K562 (cell line): ENCODE data around the gene USP6. TPM values are rescaled to one million over a fixed set of nuclear protein-coding genes. Genes with fewer than 3 reads are reported as not detected.

Experiments
- ATAC-seq: fragments of 200-7000 bp; cut with Tn5 transposase; 3 replicates; pipeline ENCODE4 v1.9.1; 2020; ENCODE audit warnings: moderate library complexity
- BruUV-seq: library from RNA; stranded (reverse); fragments of 400-500 nt; replicated peaks from 2 replicates; lab custom pipeline; 2021; lab: Mats Ljungman, UMichigan
- CTCF ChIA-PET: fragments of 300-600 bp; formaldehyde crosslinking; extraction: SDS; loops from one replicate; lab custom pipeline; 2021; ENCODE audit warnings: low intra/inter-chr PET ratio; lab: Yijun Ruan, JAX
- POLR2A ChIA-PET: fragments of 300-600, 350-650 bp; sonication (Branson Sonifier 250); formaldehyde crosslinking; extraction: SDS; loops from one replicate; lab custom pipeline; 2021; ENCODE audit warnings: antibody characterized with exemption, inconsistent platforms; lab: Yijun Ruan, JAX
- DNase-seq, 4 experiments: peaks; one replicate each; pipeline versions ENCODE4 v3.0.0 to v3.0.0-alpha.2; 2011 to 2018; ENCODE audit warnings: low spot score in 3 of 4, mixed read lengths in 3 of 4; ENCODE audit errors: extremely low read depth in 1 of 4
- FAIRE-seq: peaks from 2 replicates; lab custom pipeline; 2011; peaks lifted over from hg19 to GRCh38; lab: Jason Lieb, UNC
- H2AFZ ChIP-seq: 2 replicates; pipeline ENCODE4 v1.6.0; 2011; ENCODE audit warnings: low read depth, low read length, control low read depth, inconsistent platforms
- H3K27ac ChIP-seq: fragments of 200-600 bp; 3 replicates; pipeline ENCODE4 v1.8.0; 2011; ENCODE audit warnings: low read depth, mild to moderate bottlenecking, control low read depth, inconsistent platforms, low read length, moderate library complexity, mixed read lengths; ENCODE audit errors: extremely low read depth
- H3K27me3 ChIP-seq, 2 experiments: fragments of 300-600 bp in 1 of 2; 2 replicates in 1 of 2; 3 replicates in 1 of 2; pipeline versions ENCODE4 v1.6.0 to v1.8.0; 2011; ENCODE audit warnings: inconsistent platforms in 2 of 2, low read length in 2 of 2, mild to moderate bottlenecking in 1 of 2, mixed read lengths in 1 of 2, moderate library complexity in 1 of 2; ENCODE audit not compliant: control insufficient read depth in 2 of 2, insufficient read depth in 2 of 2
- H3K36me3 ChIP-seq: fragments of 300-600 bp; 3 replicates; pipeline ENCODE4 v1.8.0; 2011; ENCODE audit warnings: mild to moderate bottlenecking, low read length, inconsistent platforms; ENCODE audit not compliant: control insufficient read depth, insufficient read depth
- H3K4me1 ChIP-seq, 2 experiments: fragments of 200-600 bp in 1 of 2; replicated peaks in 1 of 2; 2 replicates in 1 of 2; 3 replicates in 1 of 2; pipeline versions ENCODE4 v1.5.1 to v1.8.0; 2011; ENCODE audit warnings: inconsistent platforms in 2 of 2, low read length in 2 of 2, mild to moderate bottlenecking in 1 of 2, mixed read lengths in 1 of 2, moderate library complexity in 1 of 2; ENCODE audit not compliant: control insufficient read depth in 2 of 2, insufficient read depth in 2 of 2
- H3K4me2 ChIP-seq: 2 replicates; pipeline ENCODE4 v1.6.1; 2011; ENCODE audit warnings: low read length, control low read depth, inconsistent platforms, mixed read lengths; ENCODE audit not compliant: insufficient read depth
- H3K4me3 ChIP-seq: fragments of 200-600 bp; sonication (generic), shearing (Covaris generic); 2 replicates; pipeline ENCODE4 v1.5.1; 2016; ENCODE audit warnings: control low read depth, inconsistent platforms
- H3K79me2 ChIP-seq: fragments of 200-600 bp; 3 replicates; pipeline ENCODE4 v1.8.0; 2011; ENCODE audit warnings: low read length, inconsistent platforms; ENCODE audit not compliant: control insufficient read depth, insufficient read depth
- H3K9ac ChIP-seq, 2 experiments: 2 replicates each; pipeline versions ENCODE4 v1.6.0 to v1.6.1; 2011; ENCODE audit warnings: low read depth in 2 of 2, low read length in 2 of 2, control low read depth in 1 of 2, inconsistent platforms in 1 of 2, mild to moderate bottlenecking in 1 of 2, mixed read lengths in 1 of 2; ENCODE audit not compliant: insufficient read depth in 1 of 2
- H3K9me1 ChIP-seq: one replicate; pipeline ENCODE4 v1.6.0; 2011; ENCODE audit warnings: inconsistent platforms, mild to moderate bottlenecking, low read length, moderate library complexity; ENCODE audit not compliant: control insufficient read depth, insufficient read depth
- H3K9me3 ChIP-seq: replicated peaks from 2 replicates; pipeline ENCODE4 v1.5.1; 2011; ENCODE audit warnings: low read depth, low read length, inconsistent platforms; ENCODE audit not compliant: control insufficient read depth, insufficient read depth
- H4K20me1 ChIP-seq: replicated peaks from 2 replicates; pipeline ENCODE4 v1.6.1; 2011; ENCODE audit warnings: low read length, inconsistent platforms, mixed read lengths; ENCODE audit not compliant: control insufficient read depth, insufficient read depth
- E2F6 ChIP-seq, 2 experiments: IDR thresholded peaks; 2 replicates each; pipeline ENCODE4 v1.6.1; 2011; ENCODE audit warnings: borderline replicate concordance in 1 of 2, control low read depth in 1 of 2, low read depth in 1 of 2, low read length in 1 of 2, mild to moderate bottlenecking in 1 of 2, mixed read lengths in 1 of 2, moderate library complexity in 1 of 2; ENCODE audit not compliant: insufficient read depth in 1 of 2, insufficient read length in 1 of 2, poor library complexity in 1 of 2, severe bottlenecking in 1 of 2; ENCODE audit errors: extremely low read depth in 1 of 2
- EGR1 ChIP-seq: fragments of 450-650 bp; conservative IDR thresholded peaks from 2 replicates; pipeline ENCODE4 v1.6.1; 2017; ENCODE audit warnings: mild to moderate bottlenecking
- FIP1L1 ChIP-seq: fragments of 200-400 bp; formaldehyde crosslinking; IDR thresholded peaks from 2 replicates; pipeline ENCODE4 v1.6.1; 2018; ENCODE audit warnings: mild to moderate bottlenecking, low read depth, low read length; ENCODE audit not compliant: poor library complexity, severe bottlenecking
- MAX ChIP-seq: sonication (generic); formaldehyde crosslinking; IDR thresholded peaks from 2 replicates; pipeline ENCODE4 v1.9.0; 2022; ENCODE audit warnings: mild to moderate bottlenecking, missing genetic modification reagents
- RCOR1 ChIP-seq, 2 experiments: IDR thresholded peaks; 2 replicates each; pipeline ENCODE4 v1.6.1; 2012; ENCODE audit warnings: low read depth in 2 of 2, low read length in 2 of 2, borderline replicate concordance in 1 of 2, improper control_type of control experiment in 1 of 2
- SPI1 ChIP-seq: IDR thresholded peaks from 2 replicates; pipeline ENCODE4 v1.6.1; 2011; ENCODE audit warnings: low read depth, low read length, control low read depth, borderline replicate concordance
- SRSF1 ChIP-seq: fragments of 200-400 bp; formaldehyde crosslinking; IDR thresholded peaks from 2 replicates; pipeline ENCODE4 v1.6.1; 2017; ENCODE audit warnings: mild to moderate bottlenecking, low read depth, low read length, moderate library complexity
- TSC22D4 ChIP-seq: fragments of 450-650 bp; IDR thresholded peaks from 2 replicates; pipeline ENCODE4 v1.6.1; 2016; ENCODE audit warnings: missing genetic modification characterization, missing biosample characterization, control low read depth
- USF1 ChIP-seq: sonication (generic); formaldehyde crosslinking; IDR thresholded peaks from 2 replicates; pipeline ENCODE4 v1.9.0; 2022; ENCODE audit warnings: mild to moderate bottlenecking, missing genetic modification reagents
- YY1 ChIP-seq, 3 experiments: IDR thresholded peaks; 2 replicates each; pipeline ENCODE4 v1.6.1; 2011; ENCODE audit warnings: low read length in 2 of 3, mild to moderate bottlenecking in 2 of 3, moderate library complexity in 2 of 3, borderline replicate concordance in 1 of 3, control low read depth in 1 of 3, low read depth in 1 of 3; ENCODE audit not compliant: insufficient read depth in 3 of 3, insufficient replicate concordance in 2 of 3, control insufficient read depth in 1 of 3, insufficient read length in 1 of 3; ENCODE audit errors: extremely low read depth in 1 of 3
- ZBTB5 ChIP-seq: fragments of 450-650 bp; IDR thresholded peaks from 2 replicates; pipeline ENCODE4 v1.6.1; 2017; ENCODE audit warnings: antibody characterized with exemption
- ZNF143 ChIP-seq: sonication (generic); formaldehyde crosslinking; IDR thresholded peaks from 2 replicates; pipeline ENCODE4 v1.9.0; 2022; ENCODE audit warnings: mild to moderate bottlenecking, missing genetic modification reagents
- WGBS: fragments of 100-300 bp; shearing (Covaris generic); methylation state at CpG from one replicate; pipeline ENCODE4 v1.1.6; 2016; ENCODE audit warnings: low coverage, mixed read lengths; ENCODE audit not compliant: insufficient coverage; ENCODE audit errors: missing lambda C conversion rate; 5-methylcytosine and 5-hydroxymethylcytosine counted together
- in situ Hi-C: fragments of 300-500 bp; cut with MboI; formaldehyde crosslinking; loops from 4 replicates; pipeline ENCODE4 v1.15.0; 2018; ENCODE audit warnings: inconsistent platforms, mixed read lengths
- intact Hi-C: fragments of 100-400 bp; cut with micrococcal nuclease; formaldehyde crosslinking; loops from 2 replicates; pipeline ENCODE4 v1.14.2; 2022
- polyA plus RNA-seq, 8 experiments: library from polyadenylated mRNA; depleted of rRNA in 4 of 8; stranded (reverse) in 5 of 8; unstranded in 3 of 8; fragments of >200 nt; fragmentation: Nextera tagmentation in 2 of 8; fragmentation: Illumina TruSeq in 1 of 8; extraction: Ambion mirVana in 2 of 8; extraction: Trizol in 1 of 8; gene quantifications; 2 replicates each; pipeline versions ENCODE4 v1.2.1 to v1.2.3, GENCODE V29; 2011 to 2014; ENCODE audit warnings: inconsistent platforms in 1 of 8, missing spikeins in 1 of 8
- total RNA-seq, 7 experiments: library from RNA; depleted of rRNA in 6 of 7; stranded (reverse); fragments of >200 nt in 6 of 7; fragmentation: Illumina TruSeq in 2 of 7; extraction: Trizol in 2 of 7; gene quantifications; 2 replicates each; pipeline versions ENCODE4 v1.2.1 to v1.2.3, GENCODE V29; 2011 to 2021; ENCODE audit warnings: low replicate concordance in 1 of 7

USP6 gene
- total and polyA plus RNA-seq, 9 of the 15 experiments (the other 6 are each of a cell fraction or from before 2014, with no cell fraction given) = 0.01 to 0.09 (median 0.04) TPM; not detected in 4

DNA sequence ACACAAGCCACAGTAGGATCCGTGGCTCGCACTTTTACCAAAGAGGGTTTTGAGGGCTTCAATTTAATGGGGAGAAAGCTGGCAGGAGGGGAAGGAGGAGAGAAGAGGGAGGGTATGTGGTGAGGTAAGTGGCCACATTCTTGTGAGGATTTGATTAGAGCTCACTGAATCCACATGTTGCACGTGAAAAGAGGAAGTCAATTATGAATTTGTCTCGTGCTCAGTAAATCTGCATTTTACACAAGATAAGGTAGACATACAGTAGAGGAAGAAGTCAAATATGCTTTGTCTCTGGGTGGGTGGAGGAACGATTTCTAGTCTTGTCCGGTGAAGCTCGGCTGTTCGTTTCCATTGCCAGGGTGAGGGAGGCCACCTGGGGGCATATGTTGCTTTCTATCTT lies 5.0 kb upstream of the USP6 start (continued):
- TF ChIP-seq E2F6 (IDR thresholded peaks at IDR 0.05; ENCODE audit: borderline replicate concordance in 1 of 2, extremely low read depth in 1 of 2, insufficient read depth in 1 of 2, insufficient read length in 1 of 2, low read depth in 1 of 2, low read length in 1 of 2, poor library complexity in 1 of 2, severe bottlenecking in 1 of 2) (peak in 1 of 2 experiments; percentile 35), SRSF1 (no peak), SPI1 (peak; percentile 98)

DNA sequence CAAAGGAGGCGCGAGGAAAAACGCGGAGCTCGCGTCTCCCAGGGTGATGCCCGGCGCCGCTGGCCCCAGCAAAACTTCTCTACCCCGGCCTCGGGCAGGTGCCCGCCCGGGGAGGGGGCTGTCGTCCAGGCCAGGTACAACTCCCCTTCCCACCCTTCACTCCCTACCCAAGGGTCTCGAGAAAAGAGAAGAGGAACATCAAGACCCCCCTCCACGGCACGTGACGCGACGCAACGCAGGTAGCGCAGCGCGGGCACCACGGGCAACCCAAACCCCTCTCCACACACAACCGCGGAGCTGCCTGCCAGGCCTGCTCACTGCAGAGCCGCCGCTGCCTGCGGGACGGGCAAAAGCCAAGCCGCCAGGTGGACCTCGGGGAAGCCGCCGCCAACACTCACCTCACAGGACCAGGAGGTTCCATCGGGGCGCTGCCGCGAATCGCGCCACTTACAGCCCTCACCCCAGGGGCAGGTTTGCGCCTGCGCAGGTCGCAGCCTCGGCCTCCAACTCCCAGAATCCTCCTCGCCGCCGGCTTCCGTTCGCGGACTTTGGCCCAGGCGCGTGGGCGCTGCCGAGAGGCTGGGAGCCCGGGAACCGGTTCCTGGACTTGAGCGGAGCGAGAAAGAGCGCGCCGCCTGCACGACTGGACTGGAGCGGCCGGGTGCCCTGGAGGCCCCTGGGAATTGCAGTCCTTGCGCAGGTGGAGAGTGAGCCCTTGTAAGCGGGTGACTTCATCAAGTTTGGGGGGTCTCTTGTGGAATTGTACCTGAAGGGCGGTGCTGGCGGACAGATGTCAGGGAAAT lies 4.2 kb upstream of the USP6 start, which contains the start of gene ZNF232:
ZNF232 (minus strand) TSS at position 477 of the 803 bp plus-strand sequence; CDS start at position 421, 56 bp downstream.
- Histone ChIP-seq H4K20me1 (no peaks in the 10 kb centered on the region), H3K79me2 (peaks cover 25% of the 10 kb centered on the region), H3K36me3 (peaks cover 38% of the 10 kb centered on the region), H3K9me3 (no peaks in the 10 kb centered on the region), H3K4me1 (peaks cover 4 to 10% of the 10 kb centered on the region in 2 experiments; a peak in 4 of 5 replicates), H3K4me3 (peak within 1 kb of the TSS; percentile 65), H3K27me3 (no peaks in the 10 kb centered on the region), H3K27ac (peak within 1 kb of the TSS; percentile 95), H3K4me2 (peak within 1 kb of the TSS; percentile 95), H3K9ac (peak within 1 kb of the TSS; percentile 94 to 96), H3K9me1 (no peaks in the 10 kb centered on the region), H2AFZ (peak within 1 kb of the TSS; percentile 91)
- POLR2A ChIA-PET = interaction anchor here (0.6 to 1.5 kb wide), 3 partner anchors 10 to 243 kb away, joined by 3 to 4 read pairs (median 3); no protein-coding TSS in a partner anchor
- in situ Hi-C loops (no loop called here), intact Hi-C loops (no loop called here)
- BruUV-seq = no TSS peak
- peak; percentile 89 to 94 (median 92) for DNase-seq
- WGBS = 0% methylated on average over 19 of the region's 69 CpGs
- peak; percentile 99 for ATAC-seq
- FAIRE-seq = peak; percentile 82
- CTCF ChIA-PET = no interaction called here
- TF ChIP-seq USF1 (CRISPR knock-in tag) (peak; percentile 76), TSC22D4 (no peak), ZBTB5 (no peak), ZNF143 (CRISPR knock-in tag) (peak; percentile 87), EGR1 (peak; percentile 94), YY1 (IDR thresholded peaks at IDR 0.05; ENCODE audit: borderline replicate concordance in 1 of 3, control insufficient read depth in 1 of 3, extremely low read depth in 1 of 3, insufficient read depth in 3 of 3, insufficient read length in 1 of 3, insufficient replicate concordance in 2 of 3, low read depth in 1 of 3, low read length in 2 of 3) (peak in 1 of 3 experiments; percentile 50), FIP1L1 (peak; percentile 83), MAX (CRISPR knock-in tag) (peak; percentile 67; the same call in 1 of the 2 replicates), RCOR1 (IDR thresholded peaks at IDR 0.05; ENCODE audit: borderline replicate concordance in 1 of 2, low read depth in 2 of 2, low read length in 2 of 2) (0 out of 4 replicates have a peak, but pooled peaks of 1 of the 2 experiments have one; percentile 25)
